Thyroid gland (tissue), 4 donors: Measurements from ENCODE around the gene FAM20B. TPM values are rescaled to one million over a fixed set of nuclear protein-coding genes. Genes with fewer than 3 reads are reported as not detected.

ENCODE experiments used
- DNase-seq, 2 donors: peaks; one replicate each; pipeline ENCODE4 v3.0.0-alpha.2; 2019
- H3K27ac ChIP-seq, 3 donors: fragments of 200-600 bp; sonication (generic); 1 replicate in 2 of 3; 2 replicates in 1 of 3; pipeline ENCODE4 v1.5.1; 2016 to 2019; ENCODE audit warnings: mild to moderate bottlenecking in 1 of 3, moderate library complexity in 1 of 3
- H3K27me3 ChIP-seq: fragments of 200-600 bp; sonication (generic); one replicate; pipeline ENCODE4 v1.5.1; 2019
- H3K36me3 ChIP-seq, 2 donors: fragments of 200-600 bp; sonication (generic); one replicate each; pipeline ENCODE4 v1.5.1; 2016 to 2019
- H3K4me1 ChIP-seq, 2 donors: fragments of 200-600 bp; sonication (generic); one replicate each; pipeline ENCODE4 v1.5.1; 2017 to 2019
- H3K4me3 ChIP-seq, 3 donors: fragments of 200-600 bp; sonication (generic); replicated peaks in 1 of 3; 1 replicate in 2 of 3; 2 replicates in 1 of 3; pipeline ENCODE4 v1.5.1; 2016; ENCODE audit warnings: mild to moderate bottlenecking in 1 of 3
- H3K9me3 ChIP-seq: fragments of 200-600 bp; sonication (generic); one replicate; pipeline ENCODE4 v1.5.1; 2017
- CTCF ChIP-seq, 6 experiments: fragments of 200-600 bp in 3 of 6; fragments of 450-650 bp in 3 of 6; sonication (generic) in 3 of 6; IDR thresholded peaks; one replicate each; pipeline ENCODE4 v1.5.1; 2016 to 2019; ENCODE audit warnings: antibody characterized with exemption in 6 of 6, mild to moderate bottlenecking in 2 of 6, inconsistent platforms in 1 of 6, moderate library complexity in 1 of 6
- POLR2A ChIP-seq, 2 donors: fragments of 450-650 bp; IDR thresholded peaks; one replicate each; pipeline ENCODE4 v1.6.1; 2017; ENCODE audit warnings: antibody characterized with exemption in 2 of 2, mild to moderate bottlenecking in 2 of 2, moderate library complexity in 1 of 2
- WGBS, 2 donors: methylation state at CpG; one replicate each; pipeline ENCODE4 v1.1.5; 2017; 5-methylcytosine and 5-hydroxymethylcytosine counted together
- intact Hi-C: fragments of 100-400 bp; cut with DNase I; formaldehyde crosslinking; loops from one replicate; pipeline ENCODE4 v1.15.1; 2023
- total RNA-seq, 4 donors: library from RNA; depleted of rRNA; stranded (reverse); fragments of >200 nt; gene quantifications; one replicate each; pipeline ENCODE4 v1.2.3, GENCODE V29; 2016

The FAM20B gene
- total RNA-seq, 4 donors from 2014 or later, result 24.3 to 39.2 (median 30.6) TPM

- no peak for DNase-seq
- Histone ChIP-seq H3K27me3 (no peaks in the 10 kb centered on the region), H3K4me3 (no peak overlapping the region), H3K9me3 (no peaks in the 10 kb centered on the region), H3K36me3 (peaks cover 35 to 41% of the 10 kb centered on the region in 2 donors), H3K4me1 (no peaks in the 10 kb centered on the region), H3K27ac (no peak overlapping the region)
- 95 to 100% methylated on average over 2 of the region's 2 CpGs for WGBS, 2 donors
- intact Hi-C loops, result no loop called here
- no peak for TF ChIP-seq POLR2A (IDR thresholded peaks at IDR 0.05)
- no peak for TF ChIP-seq CTCF (IDR thresholded peaks at IDR 0.05)
Observed at GRCh38 chr1:179108644-179109043, 83.0 kb downstream of the FAM20B start.

- peaks cover 13 to 21% of the 10 kb centered on the region in 2 donors for H3K36me3 ChIP-seq
- intact Hi-C loops, result no loop called here
- H3K27me3 ChIP-seq, result no peaks in the 10 kb centered on the region
- peaks cover 0 to 5% of the 10 kb centered on the region in 2 donors for H3K4me1 ChIP-seq
- DNase-seq, result no peak
- no peaks in the 10 kb centered on the region for H3K9me3 ChIP-seq
- TF ChIP-seq CTCF (IDR thresholded peaks at IDR 0.05) (no peak), POLR2A (IDR thresholded peaks at IDR 0.05) (no peak)
- H3K27ac ChIP-seq, result no peak overlapping the region
- WGBS, 2 donors, result 94 to 96% methylated on average over 3 of the region's 3 CpGs
- no peak overlapping the region for H3K4me3 ChIP-seq
Observed at GRCh38 chr1:179115181-179115580, 89.5 kb downstream of the FAM20B start.

GRCh38 chr1:179119513-179119912 is 93.8 kb downstream of the FAM20B start:
- intact Hi-C loops, result no loop called here
- Histone ChIP-seq H3K36me3 (peaks cover 5% of the 10 kb centered on the region in 2 donors), H3K27me3 (no peaks in the 10 kb centered on the region), H3K9me3 (no peaks in the 10 kb centered on the region), H3K4me3 (no peak overlapping the region), H3K27ac (peak overlapping the region in 1 of 3 donors; percentile 13), H3K4me1 (peaks cover 0 to 5% of the 10 kb centered on the region in 2 donors)
- TF ChIP-seq CTCF (IDR thresholded peaks at IDR 0.05) (no peak), POLR2A (IDR thresholded peaks at IDR 0.05) (no peak)
- DNase-seq, result no peak

- H3K4me1 ChIP-seq, result peaks cover 0 to 5% of the 10 kb centered on the region in 2 donors
- H3K27ac ChIP-seq, result peak overlapping the region in 1 of 3 donors; percentile 7
- intact Hi-C loops, result loop anchor here (10.0 kb wide), 1 partner anchor 74 kb away; no protein-coding TSS in a partner anchor
- peaks cover 5% of the 10 kb centered on the region in 2 donors for H3K36me3 ChIP-seq
- no peak overlapping the region for H3K4me3 ChIP-seq
- no peaks in the 10 kb centered on the region for H3K9me3 ChIP-seq
- TF ChIP-seq POLR2A (IDR thresholded peaks at IDR 0.05), result no peak
- no peak for TF ChIP-seq CTCF (IDR thresholded peaks at IDR 0.05)
- no peak for DNase-seq
- 95 to 97% methylated on average over 2 of the region's 2 CpGs for WGBS, 2 donors
- no peaks in the 10 kb centered on the region for H3K27me3 ChIP-seq
Observed at GRCh38 chr1:179120736-179121135, 95.0 kb downstream of the FAM20B start.

GRCh38 chr1:179121159-179121938 is 95.7 kb downstream of the FAM20B start:
- Histone ChIP-seq H3K9me3 (no peaks in the 10 kb centered on the region), H3K4me1 (peaks cover 0 to 5% of the 10 kb centered on the region in 2 donors), H3K4me3 (no peak overlapping the region), H3K27ac (peak overlapping the region in 1 of 3 donors; percentile 7), H3K36me3 (peaks cover 5% of the 10 kb centered on the region in 2 donors), H3K27me3 (no peaks in the 10 kb centered on the region)
- WGBS, 2 donors, result 84 to 87% methylated on average over 7 of the region's 7 CpGs
- intact Hi-C loops, result loop anchor here (10.0 kb wide), 1 partner anchor 73 kb away; no protein-coding TSS in a partner anchor
- peak; percentile 19 to 42 for DNase-seq
- TF ChIP-seq CTCF (IDR thresholded peaks at IDR 0.05), result peak in 5 of 6 experiments; percentile 33 to 56 (median 49)
- no peak for TF ChIP-seq POLR2A (IDR thresholded peaks at IDR 0.05)
